ENCODE data around the gene KCNQ5.

KCNQ5 gene

GRCh38 chr6:72811971-72812421 is 190.1 kb downstream of the KCNQ5 start:
- no peak for DNase-seq

- no peak for DNase-seq
Measured at GRCh38 chr6:72813807-72814596, 192.1 kb downstream of the KCNQ5 start.

- no peak for DNase-seq
Measured at GRCh38 chr6:72816022-72816421, 194.2 kb downstream of the KCNQ5 start.

GRCh38 chr6:72817208-72817607 is 195.3 kb downstream of the KCNQ5 start:
- DNase-seq: no peak

GRCh38 chr6:72819609-72820008 is 197.7 kb downstream of the KCNQ5 start:
- DNase-seq: no peak

- no peak for DNase-seq
Measured at GRCh38 chr6:72820153-72820552, 198.3 kb downstream of the KCNQ5 start.

GRCh38 chr6:72820906-72821305 is 199.0 kb downstream of the KCNQ5 start:
- DNase-seq: no peak

- no peak for DNase-seq
Measured at GRCh38 chr6:72822023-72822422, 200.2 kb downstream of the KCNQ5 start.

GRCh38 chr6:72822691-72823090 is 200.8 kb downstream of the KCNQ5 start:
- DNase-seq: no peak

GRCh38 chr6:72824833-72825232 is 203.0 kb downstream of the KCNQ5 start:
- no peak for DNase-seq

- no peak for DNase-seq
Measured at GRCh38 chr6:72825315-72825911, 203.5 kb downstream of the KCNQ5 start.

GRCh38 chr6:72826037-72826436 is 204.2 kb downstream of the KCNQ5 start:
- DNase-seq: no peak

GRCh38 chr6:72826744-72827438 is 205.0 kb downstream of the KCNQ5 start:
- no peak for DNase-seq

GRCh38 chr6:72828904-72829303 is 207.0 kb downstream of the KCNQ5 start:
- DNase-seq: no peak

GRCh38 chr6:72832271-72832670 is 210.4 kb downstream of the KCNQ5 start:
- DNase-seq: no peak

GRCh38 chr6:72835749-72836148 is 213.9 kb downstream of the KCNQ5 start:
- no peak for DNase-seq

GRCh38 chr6:72836971-72837370 is 215.1 kb downstream of the KCNQ5 start:
- DNase-seq: no peak

- no peak for DNase-seq
Measured at GRCh38 chr6:72841195-72841594, 219.3 kb downstream of the KCNQ5 start.

- DNase-seq: no peak
Measured at GRCh38 chr6:72842140-72842539, 220.3 kb downstream of the KCNQ5 start.

- DNase-seq: no peak
Measured at GRCh38 chr6:72844614-72845013, 222.8 kb downstream of the KCNQ5 start.

GRCh38 chr6:72849346-72849745 is 227.5 kb downstream of the KCNQ5 start:
- DNase-seq: no peak

- no peak for DNase-seq
Measured at GRCh38 chr6:72850040-72850439, 228.2 kb downstream of the KCNQ5 start.

- DNase-seq: no peak
Measured at GRCh38 chr6:72850469-72850868, 228.6 kb downstream of the KCNQ5 start.

- DNase-seq: no peak
Measured at GRCh38 chr6:72855471-72855870, 233.6 kb downstream of the KCNQ5 start.

All from cortex of kidney (tissue), 1 donor.